NCI-H2029 treated with DMSO at 0.1 percent for 48 hours (cell line): ENCODE measurements around the gene ANKS1B.
"Not testable (repeated sequence)": the region's sequence is repeated elsewhere in the genome, so short reads cannot be mapped to it uniquely, and the experiment has no call there.

Source experiments
- DNase-seq: peaks from one replicate; lab custom pipeline; 2025; lab: John Stamatoyannopoulos, UW

The ANKS1B gene

DNA sequence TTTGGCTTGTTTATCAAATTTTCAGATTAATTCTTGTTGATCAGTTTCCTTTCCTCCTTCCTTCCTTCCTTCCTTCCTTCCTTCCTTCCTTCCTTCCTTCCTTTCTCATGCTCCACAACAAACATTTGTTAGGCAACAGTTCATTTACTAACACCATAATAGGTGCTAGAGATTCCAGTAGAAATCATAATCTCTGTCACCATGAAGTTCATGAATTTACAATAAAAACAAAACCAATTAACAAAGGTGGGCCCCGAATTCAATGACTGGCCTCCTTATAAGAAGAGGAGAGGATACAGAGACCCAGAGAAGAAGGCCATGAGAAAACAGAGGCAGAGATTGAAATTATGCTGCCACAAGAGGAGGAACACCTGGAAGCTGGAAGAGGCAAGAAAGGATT lies 604.0 kb downstream of the ANKS1B start:
- DNase-seq, result no peak

DNA sequence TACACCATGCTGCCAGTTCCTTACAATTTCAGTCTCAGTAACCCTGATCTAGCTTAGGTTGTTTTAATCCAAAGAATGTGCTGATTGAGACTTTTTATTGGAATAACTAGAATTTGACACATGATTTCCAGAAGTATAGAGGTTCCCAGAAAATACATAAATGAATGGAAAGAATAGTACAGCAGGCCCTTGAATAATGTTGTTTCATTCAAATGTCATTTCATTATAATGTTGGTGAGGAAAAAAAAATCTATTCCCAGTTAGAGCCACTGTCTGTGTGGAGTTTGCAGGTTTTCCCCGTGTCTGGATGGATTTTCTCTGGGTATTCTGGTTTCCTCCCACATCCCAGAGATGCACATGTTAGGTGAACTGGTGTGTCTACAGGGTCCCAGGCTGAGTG lies 610.7 kb downstream of the ANKS1B start:
- DNase-seq, result no peak

DNA sequence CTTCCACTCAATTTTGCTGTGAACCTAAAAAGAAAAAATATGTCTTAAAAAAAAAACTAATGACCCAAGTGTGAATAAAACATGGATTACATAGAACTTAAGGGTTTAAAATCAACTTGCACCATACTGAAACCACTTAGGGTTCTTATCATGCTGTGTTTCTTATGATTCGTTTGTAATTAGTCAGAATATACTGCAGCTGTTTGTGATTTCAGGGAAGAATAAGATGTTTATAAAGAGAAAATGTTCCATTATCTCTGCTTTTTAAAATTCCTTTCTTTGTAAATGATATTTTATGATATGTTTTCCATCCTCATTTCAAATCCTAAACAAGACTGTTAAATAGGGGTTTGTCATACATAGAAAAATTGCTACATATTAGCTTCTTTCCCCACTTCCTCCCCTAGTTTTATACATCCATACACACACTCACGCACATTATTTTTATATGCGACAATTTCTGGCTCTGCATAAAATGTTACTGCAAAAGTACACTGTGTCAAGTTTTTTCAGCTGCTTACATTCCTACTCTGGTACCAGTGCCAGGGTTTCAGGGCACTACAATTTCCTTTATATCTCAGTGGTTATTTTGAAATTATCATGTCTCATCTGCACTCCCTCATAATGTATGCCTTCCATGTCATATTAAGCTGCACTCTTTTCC lies 612.3 kb downstream of the ANKS1B start:
- DNase-seq, result no peak

- DNase-seq, result no peak
These were observed 614.2 kb downstream of the ANKS1B start for GRCh38 chr12:99370421-99371138.

GRCh38 chr12:99367181-99367580 lies 617.6 kb downstream of the ANKS1B start:
- no peak for DNase-seq

DNA sequence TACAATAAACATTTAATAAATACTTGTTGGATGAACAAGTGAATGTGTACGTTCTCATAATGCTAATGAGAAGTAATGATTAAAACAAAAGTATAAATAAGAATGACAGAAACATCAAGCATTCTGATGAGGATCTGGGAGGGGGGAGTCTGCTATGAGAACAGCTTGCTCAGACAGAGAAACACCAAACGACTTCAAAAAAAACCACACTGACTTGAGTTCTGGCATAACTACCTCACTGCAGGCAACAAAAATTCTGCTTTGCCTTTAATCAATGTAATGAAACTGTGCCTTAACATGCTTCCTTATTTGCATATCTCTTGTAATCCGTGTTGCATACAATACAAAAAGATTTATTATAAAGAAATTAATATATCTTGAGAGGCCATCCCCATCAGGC lies 632.5 kb downstream of the ANKS1B start:
- no peak for DNase-seq

DNA sequence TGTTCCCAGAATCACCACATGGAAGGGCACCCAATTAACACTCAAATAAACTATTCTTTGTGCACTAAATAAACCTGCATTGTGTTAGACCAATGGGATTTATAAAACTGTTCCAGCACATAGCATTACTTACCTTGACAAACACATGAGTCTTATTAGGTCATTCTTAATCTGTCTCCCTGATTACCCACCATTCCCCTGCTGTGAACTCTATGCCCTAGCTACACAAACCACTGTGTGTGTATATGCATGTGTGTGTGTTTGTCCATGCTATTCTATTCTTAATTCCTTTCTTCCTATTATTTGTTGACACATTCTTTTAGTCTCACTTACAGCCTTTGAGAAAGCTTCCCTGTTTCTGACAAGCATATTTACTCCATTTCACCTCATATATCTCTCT lies 640.8 kb downstream of the ANKS1B start:
- no peak for DNase-seq

DNA sequence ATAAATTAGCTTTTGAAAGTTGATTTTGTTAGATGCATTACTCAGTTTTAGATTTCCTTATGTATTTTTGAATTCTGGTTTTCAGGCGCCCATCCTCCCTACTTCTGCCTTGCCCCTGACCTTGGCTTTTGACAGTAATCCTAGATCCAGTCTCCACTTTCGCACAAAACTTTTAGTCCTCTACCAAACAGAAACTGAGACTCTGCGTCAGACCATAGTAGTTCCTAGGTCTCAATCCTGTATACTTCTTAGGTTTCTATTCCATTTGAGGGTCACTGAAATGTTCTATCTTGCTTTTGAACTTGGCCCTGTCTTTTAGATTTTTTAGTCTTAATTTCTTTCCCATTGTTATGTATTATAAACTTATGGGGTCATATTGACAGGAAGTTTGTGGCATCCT lies 645.1 kb downstream of the ANKS1B start:
- no peak for DNase-seq

DNA sequence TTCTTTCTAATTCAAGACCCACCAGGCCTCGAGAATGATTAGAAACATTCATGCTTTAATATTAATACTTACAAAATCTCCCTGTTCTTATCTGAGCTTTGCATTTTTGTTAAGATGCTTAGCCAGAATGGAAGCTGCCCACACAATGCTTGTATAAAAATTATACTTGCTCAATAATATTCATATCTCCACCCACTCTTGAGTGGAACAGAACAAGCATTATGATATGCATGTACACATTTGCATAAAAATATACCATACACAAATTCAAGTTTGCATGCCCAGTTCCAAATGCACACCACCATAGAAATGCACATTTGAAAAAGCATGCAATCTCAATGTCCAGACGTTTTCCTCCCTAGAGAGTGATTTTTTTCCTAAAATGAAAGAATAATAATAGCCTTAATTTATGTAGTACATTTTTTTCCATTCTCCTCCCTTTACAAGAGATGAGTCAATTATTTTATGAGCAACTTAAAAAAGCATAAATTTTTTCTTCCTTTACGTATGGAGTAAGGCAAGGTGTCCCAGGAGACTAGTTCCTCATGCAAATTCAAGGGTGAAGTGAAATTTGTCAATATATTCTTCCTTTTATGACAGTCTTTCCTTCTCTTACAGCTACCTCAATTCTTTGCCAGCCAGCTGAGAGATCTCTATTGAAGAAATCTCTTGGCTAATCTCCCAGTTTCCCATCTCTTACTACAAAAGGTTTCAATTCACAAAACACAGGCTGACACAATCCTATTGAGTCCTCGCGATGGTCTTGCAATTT lies 650.3 kb downstream of the ANKS1B start:
- peak; percentile 70 for DNase-seq

DNA sequence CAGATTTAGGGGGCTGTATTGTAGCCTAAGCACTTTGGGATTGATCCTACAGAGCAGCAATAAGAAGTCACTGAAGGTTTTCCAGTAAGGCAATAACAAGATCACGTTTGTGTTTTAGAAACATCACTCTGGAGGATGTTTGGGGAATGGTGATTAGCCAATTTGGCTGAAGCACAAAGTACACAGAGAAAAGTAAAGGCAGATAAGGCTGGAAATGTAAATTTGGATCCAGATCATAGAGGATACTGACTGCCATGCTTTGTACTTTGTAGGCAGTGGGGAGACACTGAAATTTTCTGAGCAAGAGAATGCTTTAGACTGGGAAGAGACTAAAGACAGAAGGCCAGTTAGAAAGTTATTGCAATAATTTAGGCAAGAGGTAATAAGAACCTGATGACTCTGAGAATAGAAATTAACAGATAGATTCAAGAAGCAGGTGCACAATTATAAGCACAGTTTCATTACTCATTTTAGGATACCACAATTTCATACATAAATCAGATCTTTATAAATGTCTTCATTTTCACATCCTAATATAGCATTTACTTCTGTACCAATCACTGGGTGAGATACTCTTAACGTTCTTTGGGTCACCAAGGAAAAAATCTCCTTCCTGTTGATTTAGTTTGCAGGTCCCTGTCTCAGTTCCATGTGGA lies 651.7 kb downstream of the ANKS1B start:
- peak; percentile 37 for DNase-seq

- DNase-seq, result no peak
These were observed 654.5 kb downstream of the ANKS1B start for GRCh38 chr12:99330216-99330615.

DNA sequence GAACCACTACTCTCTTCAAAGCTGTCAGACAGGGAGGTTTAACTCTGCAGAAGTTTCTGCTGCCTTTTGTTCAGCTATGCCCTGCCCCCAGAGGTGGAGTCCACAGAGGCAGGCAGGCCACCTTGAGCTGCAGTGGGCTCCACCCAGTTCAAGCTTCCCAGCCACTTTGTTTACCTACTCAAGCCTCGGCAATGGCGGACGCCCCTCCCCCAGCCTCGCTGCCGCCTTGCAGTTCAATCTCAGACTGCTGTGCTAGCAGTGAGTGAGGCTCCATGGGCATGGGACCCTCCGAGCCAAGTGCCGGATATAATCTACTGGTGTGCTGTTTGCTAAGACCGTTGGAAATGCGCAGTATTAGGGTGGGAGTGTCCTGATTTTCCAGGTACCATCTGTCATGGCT lies 663.5 kb downstream of the ANKS1B start:
- not testable (repeated sequence) for DNase-seq

DNA sequence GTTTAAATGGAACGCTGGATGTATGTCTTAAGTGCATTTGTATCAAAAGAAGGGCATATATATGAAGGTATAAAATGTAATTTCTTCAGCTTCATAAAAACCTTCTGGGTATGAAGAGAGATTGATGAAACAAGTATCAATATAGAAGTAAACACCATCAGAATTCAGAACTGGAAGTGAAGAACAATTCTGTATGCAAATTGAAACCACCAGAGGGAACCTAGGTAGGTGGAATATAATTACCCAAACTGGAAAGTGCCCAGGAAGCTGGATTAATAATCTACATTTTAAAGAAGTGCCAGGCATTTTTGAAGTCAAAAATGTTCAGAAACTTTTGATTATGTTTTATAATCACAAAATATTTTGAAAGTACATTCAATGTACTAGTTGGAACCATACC lies 673.4 kb downstream of the ANKS1B start:
- DNase-seq, result no peak

DNA sequence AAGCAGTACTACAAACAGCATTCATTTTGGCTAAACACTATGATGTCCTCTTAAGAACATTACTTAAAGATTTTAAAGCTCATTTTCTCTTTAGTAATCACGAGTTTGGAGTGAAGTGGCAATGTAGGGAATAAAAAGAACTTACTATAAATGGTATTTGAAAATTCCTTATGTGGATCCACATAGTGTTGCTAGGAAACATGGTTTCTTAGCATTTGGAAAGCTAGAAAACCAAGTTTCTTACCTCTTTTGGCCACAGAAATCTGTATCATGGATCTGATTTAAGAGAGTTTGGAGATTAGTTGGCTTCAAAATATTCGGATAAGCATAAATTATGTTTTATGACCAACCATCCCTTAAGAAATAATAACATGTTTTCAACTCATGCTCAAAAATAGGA lies 674.9 kb downstream of the ANKS1B start:
- no peak for DNase-seq

DNA sequence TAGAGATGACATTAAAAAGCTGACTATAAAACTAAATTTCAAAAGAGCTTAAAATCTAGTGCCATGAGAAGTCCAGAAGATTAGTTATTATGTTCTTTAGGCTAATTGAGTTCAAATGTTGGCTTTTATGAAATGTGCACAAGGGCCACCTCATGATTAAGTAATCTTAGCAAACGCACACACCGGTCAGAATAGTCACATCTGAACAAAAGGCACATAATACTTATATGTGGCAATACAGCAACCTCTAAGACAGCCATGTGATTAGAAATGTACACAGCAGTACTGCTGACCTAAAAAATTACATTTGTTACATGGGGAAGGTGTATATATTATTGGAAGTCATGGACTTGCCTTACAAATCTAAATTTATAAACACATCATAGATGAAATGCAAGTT lies 681.9 kb downstream of the ANKS1B start:
- no peak for DNase-seq

GRCh38 chr12:99287136-99287535 lies 697.6 kb downstream of the ANKS1B start:
- DNase-seq, result no peak

DNA sequence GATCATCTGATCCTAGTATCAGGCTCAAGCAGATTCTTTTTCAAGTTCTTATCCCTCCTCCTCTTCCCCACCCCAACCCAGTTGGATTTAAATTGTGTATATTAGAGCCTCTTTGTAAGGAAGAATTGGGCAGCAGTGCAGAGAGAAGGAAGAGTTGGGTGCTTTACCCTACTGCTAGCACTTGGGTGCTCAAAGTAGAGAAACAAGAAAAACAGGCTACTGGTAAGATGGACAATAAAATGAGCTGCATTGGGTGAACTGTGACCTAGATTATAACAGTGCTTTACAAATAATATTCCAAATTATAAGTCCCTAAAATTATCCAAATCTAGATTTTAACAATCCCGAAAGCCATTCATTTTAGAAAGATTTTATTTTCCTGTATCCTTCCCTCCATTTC lies 700.6 kb downstream of the ANKS1B start:
- DNase-seq, result no peak

DNA sequence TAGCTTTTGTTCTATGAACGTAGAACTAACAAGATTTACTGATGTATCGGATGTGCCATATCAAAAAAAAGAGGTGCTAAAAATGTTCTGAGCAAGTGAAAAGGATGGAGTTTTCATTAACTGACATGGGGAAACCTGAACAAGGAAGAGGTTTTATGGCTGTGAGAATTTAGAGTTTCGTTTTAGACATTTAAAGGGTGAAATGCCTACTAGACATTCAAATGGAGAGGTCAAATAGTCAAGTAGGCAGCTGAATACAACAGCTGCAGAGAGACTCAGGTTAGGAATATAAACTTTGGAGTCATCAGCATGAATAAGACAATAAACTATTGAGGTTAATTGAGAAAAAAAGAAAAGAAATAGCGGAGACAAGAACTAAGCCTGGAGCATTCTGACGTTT lies 702.1 kb downstream of the ANKS1B start:
- DNase-seq, result no peak

- DNase-seq, result no peak
These were observed 702.6 kb downstream of the ANKS1B start for GRCh38 chr12:99282086-99282485.

DNA sequence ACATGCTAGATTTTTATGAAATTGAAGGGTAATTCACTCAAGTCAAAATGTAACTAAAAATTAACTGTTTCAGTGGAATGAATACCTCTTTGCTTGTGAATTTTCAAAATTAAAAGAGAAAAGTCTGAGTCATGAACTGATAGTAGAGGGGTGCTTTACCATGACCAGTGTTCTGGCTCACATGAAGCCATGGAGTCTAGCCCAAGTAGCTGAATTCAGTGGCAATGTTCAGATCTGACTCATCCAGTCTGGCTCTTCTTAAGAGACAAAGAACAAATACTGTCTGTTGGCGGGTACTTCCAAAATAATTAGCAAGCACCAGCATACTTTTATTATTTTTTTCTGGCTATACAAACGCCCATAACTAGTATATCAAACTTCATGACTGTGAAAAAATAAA lies 703.5 kb downstream of the ANKS1B start:
- DNase-seq, result no peak

DNA sequence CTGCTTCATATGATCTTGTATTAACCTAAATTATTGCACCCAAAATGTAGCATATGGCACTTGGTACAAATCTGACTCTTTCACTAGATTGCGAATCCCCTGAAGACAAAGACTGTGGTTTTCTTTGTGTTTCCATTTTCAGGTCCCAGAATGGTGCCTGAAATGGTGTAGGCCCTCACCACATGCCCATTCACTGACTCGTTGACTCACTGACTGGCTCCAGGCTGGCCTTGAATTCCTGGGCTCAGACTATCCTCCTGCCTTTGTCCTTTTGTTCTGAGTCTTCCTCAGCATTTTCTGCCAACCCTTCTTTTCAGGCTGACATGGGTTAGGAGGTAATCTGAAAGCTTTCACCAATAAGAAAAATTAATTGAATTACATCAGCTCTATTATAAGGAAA lies 705.8 kb downstream of the ANKS1B start:
- DNase-seq, result no peak

DNA sequence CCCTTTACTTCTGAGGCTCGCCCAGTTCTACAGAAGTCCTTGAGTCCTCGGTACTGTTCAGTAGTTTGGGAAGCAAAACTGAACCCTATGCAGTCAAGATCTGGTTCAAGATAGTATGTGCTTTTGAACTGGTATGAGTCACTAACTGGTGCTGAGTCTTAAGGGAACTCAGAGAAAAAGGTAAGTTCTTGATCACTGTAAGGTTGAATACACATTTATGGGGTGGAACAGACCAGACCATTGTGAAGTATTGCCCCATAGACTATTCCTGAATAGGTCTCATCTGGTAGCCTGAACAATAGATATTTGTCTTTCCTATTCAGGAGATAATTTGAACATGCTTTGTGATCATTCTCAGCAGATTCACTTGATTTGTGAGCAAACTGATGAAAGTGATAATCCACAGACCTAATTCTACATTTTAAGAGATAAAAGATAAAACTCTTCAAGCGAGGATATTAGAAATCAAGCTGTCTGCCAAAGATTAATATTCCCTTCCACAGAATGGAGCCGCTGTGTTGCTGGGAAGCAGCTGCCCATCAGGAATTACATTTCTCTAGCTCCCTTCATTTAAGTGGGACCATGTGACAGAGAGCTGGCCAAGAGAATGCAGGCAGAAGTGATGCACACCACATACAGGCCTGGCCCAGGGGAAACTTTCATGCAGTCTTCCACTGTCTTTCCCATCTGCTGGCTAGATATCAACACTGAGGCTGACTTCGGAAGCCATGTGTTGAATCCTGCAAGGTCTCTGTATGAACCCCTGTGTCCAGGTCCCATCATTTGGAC lies 707.0 kb downstream of the ANKS1B start:
- DNase-seq, result no peak
